ENCODE data around the gene ATF4.

The ATF4 gene

GRCh38 chr22:39481054-39481453 is 39.3 kb upstream of the ATF4 start:
- DNase-seq (ENCODE audit: low spot score in 2 of 2): no peak
- Histone ChIP-seq H3K9me3 (no peaks in the 10 kb centered on the region), H3K4me3 (no peak overlapping the region), H3K36me3 (replicated peaks) (no peaks in the 10 kb centered on the region), H3K27me3 (ENCODE audit: low read depth) (no peaks in the 10 kb centered on the region), H3K4me1 (no peaks in the 10 kb centered on the region)
- in situ Hi-C loops (cut with MboI; ENCODE audit: low sequenced_read_pairs): no loop called here

- in situ Hi-C loops (cut with MboI; ENCODE audit: low sequenced_read_pairs): no loop called here
- H3K9me3 ChIP-seq: no peaks in the 10 kb centered on the region
- H3K27me3 ChIP-seq (ENCODE audit: low read depth): no peaks in the 10 kb centered on the region
- no peak for DNase-seq (ENCODE audit: low spot score in 2 of 2)
- H3K4me1 ChIP-seq: no peaks in the 10 kb centered on the region
- H3K36me3 ChIP-seq (replicated peaks): no peaks in the 10 kb centered on the region
- no peak overlapping the region for H3K4me3 ChIP-seq
Measured at GRCh38 chr22:39481595-39481994, 38.8 kb upstream of the ATF4 start.

GRCh38 chr22:39482768-39483167 is 37.6 kb upstream of the ATF4 start:
- H3K9me3 ChIP-seq: no peaks in the 10 kb centered on the region

GRCh38 chr22:39486951-39487825 is 33.2 kb upstream of the ATF4 start:
- Histone ChIP-seq H3K36me3 (replicated peaks) (no peaks in the 10 kb centered on the region), H3K4me1 (no peaks in the 10 kb centered on the region), H3K27me3 (ENCODE audit: low read depth) (no peaks in the 10 kb centered on the region), H3K9me3 (no peaks in the 10 kb centered on the region), H3K4me3 (no peak overlapping the region)
- in situ Hi-C loops (cut with MboI; ENCODE audit: low sequenced_read_pairs): no loop called here
- no peak for DNase-seq (ENCODE audit: low spot score in 2 of 2)

More at GRCh38 chr22:39482768-39483167, 37.6 kb upstream of the ATF4 start:
- H3K4me1 ChIP-seq: no peaks in the 10 kb centered on the region
- H3K4me3 ChIP-seq: no peak overlapping the region
- no peak for DNase-seq (ENCODE audit: low spot score in 2 of 2)
- in situ Hi-C loops (cut with MboI; ENCODE audit: low sequenced_read_pairs): no loop called here
- no peaks in the 10 kb centered on the region for H3K27me3 ChIP-seq (ENCODE audit: low read depth)
- no peaks in the 10 kb centered on the region for H3K36me3 ChIP-seq (replicated peaks)

GRCh38 chr22:39487826-39488520 is 32.4 kb upstream of the ATF4 start:
- in situ Hi-C loops (cut with MboI; ENCODE audit: low sequenced_read_pairs): no loop called here

GRCh38 chr22:39488563-39489083 is 31.7 kb upstream of the ATF4 start:
- Histone ChIP-seq H3K27me3 (ENCODE audit: low read depth) (no peaks in the 10 kb centered on the region; the same call in 1 of the 2 replicates), H3K4me1 (no peaks in the 10 kb centered on the region), H3K36me3 (replicated peaks) (no peaks in the 10 kb centered on the region), H3K9me3 (no peaks in the 10 kb centered on the region), H3K4me3 (no peak overlapping the region)
- no peak for DNase-seq (ENCODE audit: low spot score in 2 of 2)
- in situ Hi-C loops (cut with MboI; ENCODE audit: low sequenced_read_pairs): no loop called here

More at GRCh38 chr22:39487826-39488520, 32.4 kb upstream of the ATF4 start:
- Histone ChIP-seq H3K4me3 (no peak overlapping the region), H3K4me1 (no peaks in the 10 kb centered on the region), H3K36me3 (replicated peaks) (no peaks in the 10 kb centered on the region), H3K9me3 (no peaks in the 10 kb centered on the region), H3K27me3 (ENCODE audit: low read depth) (no peaks in the 10 kb centered on the region)
- DNase-seq (ENCODE audit: low spot score in 2 of 2): no peak

- in situ Hi-C loops (cut with MboI; ENCODE audit: low sequenced_read_pairs): no loop called here
Measured at GRCh38 chr22:39489094-39490068, 31.0 kb upstream of the ATF4 start.

GRCh38 chr22:39490135-39490798 is 30.1 kb upstream of the ATF4 start:
- Histone ChIP-seq H3K4me3 (no peak overlapping the region), H3K9me3 (no peaks in the 10 kb centered on the region), H3K4me1 (no peaks in the 10 kb centered on the region), H3K36me3 (replicated peaks) (no peaks in the 10 kb centered on the region), H3K27me3 (ENCODE audit: low read depth) (no peaks in the 10 kb centered on the region; the same call in 1 of the 2 replicates)
- DNase-seq (ENCODE audit: low spot score in 2 of 2): peak; percentile 79 to 90
- in situ Hi-C loops (cut with MboI; ENCODE audit: low sequenced_read_pairs): no loop called here

More at GRCh38 chr22:39489094-39490068, 31.0 kb upstream of the ATF4 start:
- no peak for DNase-seq (ENCODE audit: low spot score in 2 of 2)
- Histone ChIP-seq H3K4me3 (no peak overlapping the region), H3K4me1 (no peaks in the 10 kb centered on the region), H3K27me3 (ENCODE audit: low read depth) (no peaks in the 10 kb centered on the region; the same call in 1 of the 2 replicates), H3K9me3 (no peaks in the 10 kb centered on the region), H3K36me3 (replicated peaks) (no peaks in the 10 kb centered on the region)

- in situ Hi-C loops (cut with MboI; ENCODE audit: low sequenced_read_pairs): no loop called here
Measured at GRCh38 chr22:39490966-39491680, 29.2 kb upstream of the ATF4 start.

GRCh38 chr22:39491696-39492095 is 28.7 kb upstream of the ATF4 start:
- no peak for DNase-seq (ENCODE audit: low spot score in 2 of 2)
- in situ Hi-C loops (cut with MboI; ENCODE audit: low sequenced_read_pairs): no loop called here
- Histone ChIP-seq H3K4me1 (no peaks in the 10 kb centered on the region), H3K4me3 (no peak overlapping the region), H3K9me3 (no peaks in the 10 kb centered on the region), H3K27me3 (ENCODE audit: low read depth) (no peaks in the 10 kb centered on the region; the same call in 1 of the 2 replicates), H3K36me3 (replicated peaks) (no peaks in the 10 kb centered on the region)

More at GRCh38 chr22:39490966-39491680, 29.2 kb upstream of the ATF4 start:
- Histone ChIP-seq H3K4me3 (no peak overlapping the region), H3K4me1 (no peaks in the 10 kb centered on the region), H3K36me3 (replicated peaks) (no peaks in the 10 kb centered on the region), H3K27me3 (ENCODE audit: low read depth) (no peaks in the 10 kb centered on the region; the same call in 1 of the 2 replicates), H3K9me3 (no peaks in the 10 kb centered on the region)
- DNase-seq (ENCODE audit: low spot score in 2 of 2): no peak

- Histone ChIP-seq H3K4me1 (no peaks in the 10 kb centered on the region), H3K4me3 (no peak overlapping the region), H3K9me3 (no peaks in the 10 kb centered on the region), H3K36me3 (replicated peaks) (no peaks in the 10 kb centered on the region), H3K27me3 (ENCODE audit: low read depth) (no peaks in the 10 kb centered on the region; the same call in 1 of the 2 replicates)
- in situ Hi-C loops (cut with MboI; ENCODE audit: low sequenced_read_pairs): no loop called here
- DNase-seq (ENCODE audit: low spot score in 2 of 2): no peak
Measured at GRCh38 chr22:39492186-39492585, 28.2 kb upstream of the ATF4 start.

- Histone ChIP-seq H3K9me3 (no peaks in the 10 kb centered on the region), H3K36me3 (replicated peaks) (no peaks in the 10 kb centered on the region), H3K27me3 (ENCODE audit: low read depth) (no peaks in the 10 kb centered on the region; the same call in 1 of the 2 replicates), H3K4me3 (no peak overlapping the region), H3K4me1 (no peaks in the 10 kb centered on the region)
- no peak for DNase-seq (ENCODE audit: low spot score in 2 of 2)
- in situ Hi-C loops (cut with MboI; ENCODE audit: low sequenced_read_pairs): no loop called here
Measured at GRCh38 chr22:39493759-39494158, 26.6 kb upstream of the ATF4 start.

Data from HAP-1 (cell line).